ENCODE measurements around the gene ATXN7. TPM values are rescaled to one million over a fixed set of nuclear protein-coding genes. Genes with fewer than 3 reads are reported as not detected.

ATXN7 gene
- total and polyA plus RNA-seq, 4 donors = 4.8 to 46.6 (median 18.0) TPM

DNA sequence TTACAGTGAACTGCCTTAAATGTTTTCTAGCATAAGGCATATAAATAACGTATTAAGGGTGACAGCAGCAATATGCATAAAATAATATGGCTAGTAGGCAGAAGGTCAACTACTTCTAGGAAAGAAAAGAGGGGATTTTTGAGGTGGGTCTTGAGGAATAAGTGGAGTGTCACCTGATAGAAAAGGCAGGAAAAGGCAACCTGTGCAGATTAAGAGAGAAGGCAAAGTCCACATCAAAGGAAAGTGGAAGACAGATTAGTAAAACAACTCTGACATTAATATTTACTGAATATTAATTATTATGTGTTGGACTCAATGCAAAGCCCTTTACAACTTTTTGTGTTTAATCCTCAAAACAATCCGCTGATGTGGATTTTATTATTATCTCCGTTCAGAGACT, 2.9 kb upstream of the ATXN7 start:
- ATAC-seq (ENCODE audit: insufficient read depth, low FRiP score) (no peak), DNase-seq (no peak)
- no peak overlapping the region for H3K9ac ChIP-seq (ENCODE audit: insufficient read depth in 1 of 2, low read length in 2 of 2)
- no peaks in the 10 kb centered on the region for H3K27me3 ChIP-seq (ENCODE audit: control insufficient read depth in 3 of 3, insufficient read depth in 3 of 3, low read length in 2 of 3)
- 83 to 84% methylated on average over 3 of the region's 3 CpGs for WGBS, 2 donors
- no peak overlapping the region for H3K27ac ChIP-seq (ENCODE audit: low read depth in 1 of 2, low read length in 1 of 2)
- H3K36me3 ChIP-seq (ENCODE audit: control insufficient read depth in 4 of 4, insufficient read depth in 4 of 4, low read length in 4 of 4) = no peaks in the 10 kb centered on the region
- TF ChIP-seq, protein P1, sequence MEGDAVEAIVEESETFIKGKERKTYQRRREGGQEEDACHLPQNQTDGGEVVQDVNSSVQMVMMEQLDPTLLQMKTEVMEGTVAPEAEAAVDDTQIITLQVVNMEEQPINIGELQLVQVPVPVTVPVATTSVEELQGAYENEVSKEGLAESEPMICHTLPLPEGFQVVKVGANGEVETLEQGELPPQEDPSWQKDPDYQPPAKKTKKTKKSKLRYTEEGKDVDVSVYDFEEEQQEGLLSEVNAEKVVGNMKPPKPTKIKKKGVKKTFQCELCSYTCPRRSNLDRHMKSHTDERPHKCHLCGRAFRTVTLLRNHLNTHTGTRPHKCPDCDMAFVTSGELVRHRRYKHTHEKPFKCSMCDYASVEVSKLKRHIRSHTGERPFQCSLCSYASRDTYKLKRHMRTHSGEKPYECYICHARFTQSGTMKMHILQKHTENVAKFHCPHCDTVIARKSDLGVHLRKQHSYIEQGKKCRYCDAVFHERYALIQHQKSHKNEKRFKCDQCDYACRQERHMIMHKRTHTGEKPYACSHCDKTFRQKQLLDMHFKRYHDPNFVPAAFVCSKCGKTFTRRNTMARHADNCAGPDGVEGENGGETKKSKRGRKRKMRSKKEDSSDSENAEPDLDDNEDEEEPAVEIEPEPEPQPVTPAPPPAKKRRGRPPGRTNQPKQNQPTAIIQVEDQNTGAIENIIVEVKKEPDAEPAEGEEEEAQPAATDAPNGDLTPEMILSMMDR (IDR thresholded peaks at IDR 0.05; ENCODE audit: control extremely low read depth, extremely low read depth) = no peak
- H3K9me3 ChIP-seq (ENCODE audit: control insufficient read depth in 4 of 4, insufficient read depth in 3 of 4, low read length in 3 of 4) = no peaks in the 10 kb centered on the region
- peaks cover 3 to 15% (median 9%) of the 10 kb centered on the region in 5 donors for H3K4me1 ChIP-seq (ENCODE audit: control insufficient read depth in 5 of 5, insufficient read depth in 5 of 5, low read length in 5 of 5)
- H3K4me3 ChIP-seq = no peak overlapping the region

DNA sequence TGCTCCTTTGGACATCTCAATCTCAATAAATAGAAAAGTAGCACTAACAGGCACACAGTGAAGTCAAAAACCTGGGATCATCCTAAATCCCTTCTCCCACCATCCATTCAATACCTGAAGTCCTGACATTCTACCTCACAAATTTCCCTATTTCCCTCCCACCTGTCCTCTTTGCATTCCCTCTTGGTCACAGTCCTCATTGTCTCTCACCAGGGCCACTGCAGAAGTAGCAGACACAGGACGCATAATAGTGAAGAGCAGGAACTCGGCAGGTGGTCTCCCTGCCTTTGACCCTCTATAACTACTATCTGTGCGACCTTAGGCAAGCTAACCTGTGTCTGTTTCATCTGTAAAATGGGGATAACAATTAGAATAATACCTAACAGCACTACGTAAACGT, 2.4 kb upstream of the ATXN7 start:
- Histone ChIP-seq H3K27ac (ENCODE audit: low read depth in 1 of 2, low read length in 1 of 2) (no peak overlapping the region), H3K36me3 (ENCODE audit: control insufficient read depth in 4 of 4, insufficient read depth in 4 of 4, low read length in 4 of 4) (no peaks in the 10 kb centered on the region), H3K9me3 (ENCODE audit: control insufficient read depth in 4 of 4, insufficient read depth in 3 of 4, low read length in 3 of 4) (no peaks in the 10 kb centered on the region), H3K4me1 (ENCODE audit: control insufficient read depth in 5 of 5, insufficient read depth in 5 of 5, low read length in 5 of 5) (peaks cover 3 to 15% (median 9%) of the 10 kb centered on the region in 5 donors), H3K9ac (ENCODE audit: insufficient read depth in 1 of 2, low read length in 2 of 2) (no peak overlapping the region), H3K4me3 (no peak overlapping the region), H3K27me3 (ENCODE audit: control insufficient read depth in 3 of 3, insufficient read depth in 3 of 3, low read length in 2 of 3) (no peaks in the 10 kb centered on the region)
- ATAC-seq (ENCODE audit: insufficient read depth, low FRiP score) = no peak
- TF ChIP-seq, protein P1 (IDR thresholded peaks at IDR 0.05; ENCODE audit: control extremely low read depth, extremely low read depth) = no peak
- DNase-seq = no peak
- 91 to 94% methylated on average over 5 of the region's 5 CpGs for WGBS, 2 donors

DNA sequence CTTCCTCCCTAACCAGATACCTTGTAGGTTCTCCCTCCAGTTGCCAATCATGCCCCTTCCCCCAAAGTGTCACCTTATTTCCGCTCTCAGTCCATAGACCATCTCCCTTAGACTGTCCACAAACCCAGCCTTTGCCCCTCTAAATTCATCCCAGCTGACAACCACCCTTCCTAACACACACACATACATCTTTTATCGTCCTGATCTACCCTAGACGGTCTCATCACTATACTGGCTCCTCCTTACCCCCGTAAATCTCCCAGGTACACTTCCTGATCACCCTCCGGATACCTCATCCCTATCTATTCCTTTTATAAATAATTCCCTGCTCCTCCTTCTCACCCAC, 890 bp upstream of the ATXN7 start:
- TF ChIP-seq, protein P1 (IDR thresholded peaks at IDR 0.05; ENCODE audit: control extremely low read depth, extremely low read depth) = no peak
- H3K4me3 ChIP-seq = peak overlapping the region; percentile 87
- H3K27me3 ChIP-seq (ENCODE audit: control insufficient read depth in 3 of 3, insufficient read depth in 3 of 3, low read length in 2 of 3) = no peaks in the 10 kb centered on the region
- H3K36me3 ChIP-seq (ENCODE audit: control insufficient read depth in 4 of 4, insufficient read depth in 4 of 4, low read length in 4 of 4) = no peaks in the 10 kb centered on the region
- peak overlapping the region in 1 of 2 donors; percentile 96 for H3K27ac ChIP-seq (ENCODE audit: low read depth in 1 of 2, low read length in 1 of 2)
- peak overlapping the region; percentile 67 to 89 for H3K9ac ChIP-seq (ENCODE audit: insufficient read depth in 1 of 2, low read length in 2 of 2)
- 21 to 26% methylated on average over 5 of the region's 5 CpGs for whole genome bisulfite sequencing, 2 donors
- peak; percentile 1 for ATAC-seq (ENCODE audit: insufficient read depth, low FRiP score)
- no peaks in the 10 kb centered on the region for H3K9me3 ChIP-seq (ENCODE audit: control insufficient read depth in 4 of 4, insufficient read depth in 3 of 4, low read length in 3 of 4)
- peaks cover 3 to 15% (median 8%) of the 10 kb centered on the region in 5 donors for H3K4me1 ChIP-seq (ENCODE audit: control insufficient read depth in 5 of 5, insufficient read depth in 5 of 5, low read length in 5 of 5)
- no peak for DNase-seq
